ENCODE data around the gene ADGRL1. TPM values are rescaled to one million over a fixed set of nuclear protein-coding genes. Genes with fewer than 3 reads are reported as not detected.

Gene ADGRL1
- total and polyA plus RNA-seq, 7 donors: 3.0 to 37.5 (median 12.5) TPM

- Histone ChIP-seq H3K9me3 (no peaks in the 10 kb centered on the region), H3K27ac (peak overlapping the region; percentile 97 to 100 (median 100)), H3K27me3 (no peaks in the 10 kb centered on the region), H3K4me1 (peaks cover 0 to 48% (median 45%) of the 10 kb centered on the region in 4 donors), H3K4me3 (peak overlapping the region in 3 of 4 donors; percentile 62 to 68 (median 63)), H3K36me3 (no peaks in the 10 kb centered on the region)
- 53 to 62% methylated on average over 3 of the region's 3 CpGs for WGBS, 2 donors
- intact Hi-C loops (cut with DNase I): loop anchor here (2.0 kb wide), 1 partner anchor 18 kb away; the partner anchor contains the start of gene ASF1B
- TF ChIP-seq POLR2A (IDR thresholded peaks at IDR 0.05) (no peak), EP300 (IDR thresholded peaks at IDR 0.05) (no peak), POLR2AphosphoS5 (IDR thresholded peaks at IDR 0.05) (no peak), CTCF (IDR thresholded peaks at IDR 0.05) (no peak)
- no peak for DNase-seq
Measured at GRCh38 chr19:14119146-14119545, 86.8 kb downstream of the ADGRL1 start.

- Histone ChIP-seq H3K36me3 (no peaks in the 10 kb centered on the region), H3K9me3 (no peaks in the 10 kb centered on the region), H3K27ac (peak overlapping the region; percentile 97 to 100 (median 100)), H3K4me1 (peaks cover 0 to 55% (median 52%) of the 10 kb centered on the region in 4 donors), H3K4me3 (peak overlapping the region; percentile 43 to 68 (median 62)), H3K27me3 (no peaks in the 10 kb centered on the region)
- peak in 2 of 4 donors; percentile 30 to 52 for TF ChIP-seq EP300 (IDR thresholded peaks at IDR 0.05)
- TF ChIP-seq CTCF (IDR thresholded peaks at IDR 0.05): no peak
- TF ChIP-seq POLR2A (IDR thresholded peaks at IDR 0.05): peak; percentile 32 to 48
- TF ChIP-seq POLR2AphosphoS5 (IDR thresholded peaks at IDR 0.05): peak; percentile 65 to 83 (median 77)
- intact Hi-C loops (cut with DNase I): loop anchor here (2.0 kb wide), 1 partner anchor 18 kb away; the partner anchor contains the start of gene ASF1B
- 4 to 5% methylated on average over 61 of the region's 61 CpGs for WGBS, 2 donors
- peak; percentile 97 for DNase-seq
Measured at GRCh38 chr19:14118165-14119051, 87.6 kb downstream of the ADGRL1 start.

- DNase-seq: peak; percentile 100
- peaks cover 0 to 62% (median 59%) of the 10 kb centered on the region in 4 donors for H3K4me1 ChIP-seq
Measured at GRCh38 chr19:14117668-14118164, 88.3 kb downstream of the ADGRL1 start, which contains the start of gene PRKACA. Gene PRKACA, minus strand, starts transcription at chr19:14117762. Its CDS starts 215 bp downstream, at chr19:14117547.

More at GRCh38 chr19:14117668-14118164, 88.3 kb downstream of the ADGRL1 start, which contains the start of gene PRKACA:
- peak within 1 kb of the TSS; percentile 97 to 100 (median 100) for H3K27ac ChIP-seq
- WGBS, 2 donors: 0% methylated on average over 67 of the region's 67 CpGs
- TF ChIP-seq EP300 (IDR thresholded peaks at IDR 0.05): no peak
- no peak for TF ChIP-seq CTCF (IDR thresholded peaks at IDR 0.05)
- TF ChIP-seq POLR2A (IDR thresholded peaks at IDR 0.05): peak in 1 of 2 donors; percentile 17
- peak; percentile 79 to 91 (median 83) for TF ChIP-seq POLR2AphosphoS5 (IDR thresholded peaks at IDR 0.05)
- H3K36me3 ChIP-seq: no peaks in the 10 kb centered on the region
- intact Hi-C loops (cut with DNase I): loop anchor here (2.0 kb wide), 1 partner anchor 19 kb away; the partner anchor contains the start of gene ASF1B
- H3K9me3 ChIP-seq: no peaks in the 10 kb centered on the region
- peak within 1 kb of the TSS; percentile 72 to 99 (median 98) for H3K4me3 ChIP-seq
- no peaks in the 10 kb centered on the region for H3K27me3 ChIP-seq
